Measurements from ENCODE around the gene BAG1.

BAG1 gene

DNA sequence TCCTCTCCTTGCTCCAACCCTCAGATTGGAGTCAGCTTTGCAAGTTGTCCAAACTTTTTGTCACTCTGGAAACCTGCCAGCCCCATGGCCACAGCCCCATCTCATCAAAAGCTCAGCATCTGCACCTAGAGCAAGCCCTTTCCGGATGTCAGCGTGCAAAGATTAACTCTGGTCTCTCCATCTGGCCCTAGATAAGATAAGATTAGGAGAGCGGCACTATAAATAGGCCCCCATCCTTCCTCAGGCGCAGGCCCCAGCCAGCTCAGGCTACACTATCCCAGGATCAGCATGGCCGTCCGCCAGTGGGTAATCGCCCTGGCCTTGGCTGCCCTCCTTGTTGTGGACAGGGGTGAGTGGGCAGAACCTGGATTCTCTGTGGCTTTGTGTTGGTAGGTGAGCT is 24.6 kb downstream of the BAG1 start, which contains the start of gene SPINK4:
TSS of gene SPINK4 (plus strand) at position 247 of the 400 bp plus-strand sequence. CDS start at position 289, 42 bp downstream.
- no peak for DNase-seq

- DNase-seq = no peak
Observed at GRCh38 chr9:33236571-33236970, 27.9 kb downstream of the BAG1 start.

DNA sequence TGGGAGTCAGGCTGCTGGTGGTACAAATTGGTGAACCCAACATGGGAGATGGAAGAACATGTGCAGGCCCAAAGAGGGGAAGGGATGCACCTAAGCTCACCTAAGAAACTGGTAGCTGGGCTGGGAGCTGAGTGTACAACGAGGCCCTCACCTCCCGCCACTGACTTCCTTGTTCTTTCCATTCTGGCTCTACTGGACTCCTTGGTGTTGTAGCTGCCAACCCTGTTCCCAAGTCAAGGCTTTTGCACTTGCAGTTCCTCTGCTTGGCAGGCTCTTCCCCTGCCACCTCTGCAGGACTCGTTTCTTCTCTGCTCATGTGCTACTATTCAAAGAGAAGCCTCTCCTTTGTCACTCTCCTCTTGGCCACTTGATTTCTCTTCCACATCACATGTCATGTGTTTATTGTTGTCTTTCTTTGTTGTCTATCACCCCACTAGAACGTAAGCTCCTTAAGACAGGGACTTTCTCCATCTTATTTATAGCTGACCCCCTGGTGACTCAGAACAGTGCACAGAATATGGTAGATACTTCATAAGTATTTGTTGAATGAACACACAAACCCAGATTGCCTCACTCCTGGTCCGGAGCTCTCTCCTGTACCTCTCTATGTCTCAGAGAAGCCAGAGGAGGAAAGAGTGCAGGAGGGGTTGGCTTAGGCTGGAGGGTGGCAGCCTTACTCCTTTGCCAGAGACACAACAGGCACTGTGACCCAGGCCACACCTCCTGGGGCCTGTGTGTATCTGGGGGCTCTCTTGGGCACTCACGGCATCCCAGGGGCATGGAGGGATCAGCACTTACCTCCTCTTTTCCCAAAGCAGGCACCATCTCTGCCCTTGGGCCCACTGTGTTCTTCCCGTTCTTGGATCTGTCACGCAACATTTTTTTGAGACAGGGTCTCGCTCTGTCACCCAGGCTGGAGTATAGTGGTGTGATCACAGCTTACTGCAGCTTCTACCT is 29.7 kb downstream of the BAG1 start:
- DNase-seq = no peak

GRCh38 chr9:33233626-33234342 is 30.7 kb downstream of the BAG1 start:
- no peak for DNase-seq

- no peak for DNase-seq
Observed at GRCh38 chr9:33232815-33233214, 31.7 kb downstream of the BAG1 start.

- no peak for DNase-seq
Observed at GRCh38 chr9:33231623-33231942, 32.9 kb downstream of the BAG1 start.

DNA sequence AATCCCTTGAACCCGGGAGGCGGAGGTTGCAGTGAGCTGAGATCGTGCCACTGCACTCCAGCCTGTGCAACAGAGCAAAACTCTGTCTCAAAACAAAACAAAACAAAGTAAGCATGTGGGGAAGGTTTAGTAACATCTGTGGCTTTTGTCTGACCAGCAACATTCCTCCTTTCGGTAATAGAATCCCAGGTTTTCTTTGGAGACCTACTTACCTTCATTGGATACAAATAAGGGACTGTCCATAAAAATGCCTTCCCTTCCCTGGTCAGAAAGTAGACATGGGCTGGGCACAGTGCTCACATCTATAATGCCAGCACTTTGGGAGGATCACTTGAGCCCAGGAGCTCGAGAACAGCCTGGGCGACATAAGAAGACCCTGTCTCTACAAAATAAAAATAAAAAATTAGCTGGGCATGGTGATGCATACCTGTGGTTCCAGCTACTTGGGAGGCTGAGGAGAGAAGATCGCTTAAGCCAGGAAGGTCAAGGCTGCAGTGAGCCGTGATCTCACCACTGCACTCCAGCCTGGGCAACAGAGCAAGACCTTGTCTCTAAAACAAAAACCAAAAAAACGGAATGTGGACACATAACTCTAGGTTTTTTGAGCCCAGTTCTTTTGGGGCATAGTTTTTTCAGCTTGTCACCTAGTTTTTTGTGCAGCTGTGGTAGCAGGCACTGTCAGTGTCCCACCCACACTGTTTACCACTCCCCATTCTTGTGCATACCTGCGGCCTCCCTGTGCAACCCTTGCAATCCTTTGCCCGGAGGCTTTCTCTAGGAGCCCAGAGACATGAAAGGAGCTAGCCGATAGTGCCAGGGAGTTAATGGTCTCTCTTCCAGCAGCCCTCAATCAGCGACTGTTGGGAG is 33.5 kb downstream of the BAG1 start:
- DNase-seq = no peak

GRCh38 chr9:33229359-33230114 is 35.0 kb downstream of the BAG1 start:
- DNase-seq = no peak

- DNase-seq = no peak
Observed at GRCh38 chr9:33228606-33229005, 35.9 kb downstream of the BAG1 start.

DNA sequence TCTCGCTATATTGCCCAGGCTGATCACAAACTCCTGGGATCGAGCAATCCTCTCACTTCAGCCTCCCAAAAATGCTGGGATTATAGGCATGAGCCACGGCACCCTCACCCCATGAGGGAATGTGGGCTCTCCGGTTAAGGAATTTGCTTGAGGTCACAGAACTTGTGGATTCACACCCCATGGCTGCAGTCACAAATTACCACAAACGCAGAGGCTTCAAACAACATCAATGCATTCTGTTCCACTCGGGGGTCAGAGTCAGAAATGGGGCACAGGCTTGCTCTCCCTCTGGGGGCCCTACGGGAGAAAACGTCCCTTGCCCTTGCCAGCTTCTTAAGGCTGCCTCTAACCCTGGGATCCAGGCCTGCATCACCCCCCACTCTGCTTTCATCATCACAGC is 36.8 kb downstream of the BAG1 start:
- DNase-seq = no peak

GRCh38 chr9:33227008-33227398 is 37.5 kb downstream of the BAG1 start:
- peak; percentile 28 to 67 for DNase-seq

DNA sequence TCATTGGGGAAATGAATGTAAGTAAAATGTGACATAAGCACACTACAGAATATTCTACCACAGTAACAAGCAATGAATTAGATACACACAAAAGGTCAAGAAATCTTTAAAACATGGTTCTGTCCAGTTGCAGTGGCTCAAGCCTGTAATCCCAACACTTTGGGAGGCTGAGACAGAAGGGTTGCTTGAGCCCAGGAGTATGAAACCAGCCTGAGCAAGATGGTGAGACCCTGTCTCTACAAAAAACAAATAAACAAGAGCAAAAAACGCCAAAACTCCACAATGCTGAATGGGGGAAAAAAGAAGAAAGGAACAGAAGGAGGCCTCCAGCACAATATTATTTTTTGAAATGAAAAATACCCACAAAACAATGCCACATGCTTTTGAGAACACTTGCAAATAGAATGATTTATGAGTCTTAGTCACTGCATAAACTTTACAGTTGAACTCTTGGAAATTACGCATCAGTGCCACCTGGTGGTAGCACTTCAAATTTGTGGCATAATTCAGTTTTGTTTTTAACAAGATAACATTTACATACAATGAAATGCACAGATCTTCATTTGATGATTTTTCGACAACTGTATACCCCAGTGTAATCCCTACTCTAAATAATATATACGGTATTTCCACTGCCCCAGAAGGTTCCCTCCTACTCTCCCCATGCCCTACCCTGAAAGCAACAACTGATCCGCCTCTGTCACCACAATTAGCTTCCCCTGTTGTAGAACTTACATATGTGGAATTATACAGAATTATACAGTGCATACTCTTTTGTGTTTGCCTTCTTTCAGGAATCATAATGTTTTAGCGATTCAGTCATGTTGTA is 39.0 kb downstream of the BAG1 start:
- DNase-seq = peak; percentile 73 to 84

- DNase-seq = no peak
Observed at GRCh38 chr9:33223696-33224095, 40.8 kb downstream of the BAG1 start.

GRCh38 chr9:33222031-33222430 is 42.5 kb downstream of the BAG1 start:
- no peak for DNase-seq

DNA sequence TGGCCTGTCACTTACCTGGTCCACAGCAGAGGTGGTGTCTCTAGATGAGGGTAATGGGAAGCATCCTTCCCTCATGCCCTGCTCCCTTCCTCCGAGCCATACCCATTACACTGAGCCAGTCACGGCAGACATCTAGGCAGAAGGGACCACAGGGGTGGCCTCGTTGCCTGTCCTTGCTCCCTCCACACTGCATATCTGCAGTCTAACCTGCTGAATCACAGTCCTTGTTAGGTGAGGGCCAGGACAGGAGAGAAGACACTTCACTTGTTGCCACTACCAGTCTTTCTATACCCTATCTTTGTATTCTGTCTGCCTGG is 43.0 kb downstream of the BAG1 start:
- DNase-seq = no peak

DNA sequence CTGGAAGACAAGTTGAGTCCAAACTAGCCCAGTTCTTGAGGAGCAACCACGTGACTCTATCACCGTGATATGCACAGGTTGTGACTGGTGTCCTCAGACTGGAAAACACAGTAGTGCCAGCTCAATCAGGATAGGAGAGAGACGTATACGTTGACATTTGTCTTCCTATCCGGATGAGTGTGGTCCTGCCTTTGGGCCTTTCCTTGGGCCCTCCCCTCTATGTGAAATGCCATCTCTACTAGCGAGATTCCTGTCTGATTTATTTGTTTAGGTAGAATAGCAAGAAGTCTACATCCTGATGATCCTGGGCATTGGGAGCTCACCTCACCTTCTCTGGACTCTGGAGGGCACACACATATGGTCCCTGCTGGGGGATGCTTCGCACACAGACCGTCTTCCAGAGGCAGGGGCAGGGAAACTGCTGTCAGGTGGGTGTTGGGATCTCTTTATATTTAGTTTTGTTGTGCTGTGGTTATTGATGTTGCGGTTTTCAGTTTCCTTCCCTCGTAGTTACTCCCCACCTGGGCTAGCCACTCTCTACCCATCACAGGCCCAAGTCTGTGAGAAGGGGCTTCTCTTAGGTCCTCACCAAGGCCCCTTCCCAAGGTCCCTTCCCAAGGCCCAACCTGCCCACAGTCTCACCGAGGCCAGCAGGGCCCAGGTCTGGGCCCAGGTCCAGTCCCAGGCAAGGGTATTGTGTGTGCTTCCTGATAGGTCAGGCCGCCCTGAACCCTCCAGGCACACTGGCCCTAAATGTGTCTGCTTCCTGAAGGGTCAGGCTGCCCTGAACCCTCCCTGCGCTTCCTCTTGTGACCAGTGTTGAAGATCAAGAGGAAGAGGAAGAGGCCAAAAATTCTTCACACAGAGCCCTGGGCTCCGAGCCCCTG is 43.6 kb downstream of the BAG1 start:
- peak in 1 of 2 donors; percentile 7 for DNase-seq

GRCh38 chr9:33211695-33212393 is 52.7 kb downstream of the BAG1 start:
- DNase-seq = no peak

- no peak for DNase-seq
Observed at GRCh38 chr9:33210006-33210715, 54.3 kb downstream of the BAG1 start.

DNA sequence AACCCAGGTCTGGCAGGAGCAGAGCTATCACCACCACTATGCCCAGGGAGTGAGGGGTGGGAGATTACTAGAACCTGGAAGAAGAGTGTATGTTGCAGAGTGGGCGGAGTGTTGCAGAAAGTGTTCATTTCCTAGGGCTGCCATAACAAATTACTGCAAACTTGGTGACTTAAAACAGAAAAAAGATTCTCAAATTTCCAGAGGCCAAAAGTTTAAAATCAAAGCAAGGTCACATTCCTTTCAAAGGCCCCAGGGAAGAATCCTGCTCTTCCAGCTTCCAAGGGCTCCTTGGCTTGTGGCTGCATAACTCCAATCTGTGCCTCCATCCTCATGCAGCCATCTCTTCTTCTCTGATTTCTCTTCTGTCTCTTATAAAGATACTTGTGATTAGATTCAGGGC is 55.1 kb downstream of the BAG1 start:
- DNase-seq = no peak

Data from CD4-positive, alpha-beta T cell treated with Interferon alpha-2 for 1 hour (primary cell).